HepG2 (cell line): Measurements from ENCODE around the gene RPL27A. TPM values are rescaled to one million over a fixed set of nuclear protein-coding genes. Genes with fewer than 3 reads are reported as not detected.

Experiments used
- ATM ChIP-seq: fragments of 450-650 bp; IDR thresholded peaks from 2 replicates; pipeline ENCODE4 v1.7.1; 2017; ENCODE audit warnings: mild to moderate bottlenecking, borderline replicate concordance
- DR1 ChIP-seq: sonication (generic); formaldehyde crosslinking; IDR thresholded peaks from 2 replicates; pipeline ENCODE4 v1.8.0; 2021; ENCODE audit warnings: mild to moderate bottlenecking, missing genetic modification reagents, inconsistent platforms
- FOXA3 ChIP-seq: IDR thresholded peaks from 2 replicates; pipeline ENCODE4 v1.6.1; 2016; ENCODE audit warnings: missing genetic modification reagents, missing compliant biosample characterization
- HMGXB3 ChIP-seq: sonication (generic); formaldehyde crosslinking; IDR thresholded peaks from 2 replicates; pipeline ENCODE4 v1.4.0; 2020; ENCODE audit warnings: missing genetic modification reagents, borderline replicate concordance
- HNRNPL ChIP-seq: fragments of 200-400 bp; formaldehyde crosslinking; IDR thresholded peaks from 2 replicates; pipeline ENCODE4 v1.6.1; 2017; ENCODE audit warnings: mild to moderate bottlenecking, low read depth, low read length
- JUNB ChIP-seq: sonication (generic); formaldehyde crosslinking; IDR thresholded peaks from 2 replicates; pipeline ENCODE4 v1.8.0; 2022; ENCODE audit warnings: missing genetic modification reagents, mild to moderate bottlenecking, borderline replicate concordance
- KLF15 ChIP-seq: sonication (generic); formaldehyde crosslinking; IDR thresholded peaks from 2 replicates; pipeline ENCODE4 v1.8.1; 2023; ENCODE audit warnings: borderline replicate concordance, mild to moderate bottlenecking, inconsistent platforms, missing genetic modification reagents, mixed read lengths
- MED8 ChIP-seq: sonication (generic); formaldehyde crosslinking; IDR thresholded peaks from 2 replicates; pipeline ENCODE4 v1.8.1; 2023; ENCODE audit warnings: mild to moderate bottlenecking, missing genetic modification reagents; ENCODE audit not compliant: insufficient replicate concordance
- MYNN ChIP-seq: sonication (generic); formaldehyde crosslinking; IDR thresholded peaks from 2 replicates; pipeline ENCODE4 v1.4.0; 2020; ENCODE audit warnings: mild to moderate bottlenecking, low read depth, missing genetic modification reagents
- NR1H2 ChIP-seq: sonication (generic); formaldehyde crosslinking; IDR thresholded peaks from 2 replicates; pipeline ENCODE4 v1.8.1; 2022; ENCODE audit warnings: low read depth, missing genetic modification reagents, borderline replicate concordance
- PCBP1 ChIP-seq: fragments of 200-400 bp; formaldehyde crosslinking; IDR thresholded peaks from 2 replicates; pipeline ENCODE4 v1.6.1; 2017; ENCODE audit warnings: mild to moderate bottlenecking, low read depth, low read length, borderline replicate concordance
- XRCC5 ChIP-seq: fragments of 200-400 bp; formaldehyde crosslinking; optimal IDR thresholded peaks from 2 replicates; pipeline ENCODE3; 2017; ENCODE audit warnings: mild to moderate bottlenecking, low read length
- ZNF383 ChIP-seq: sonication (generic); formaldehyde crosslinking; IDR thresholded peaks from 2 replicates; pipeline ENCODE4 v1.4.0; 2020; ENCODE audit warnings: missing genetic modification reagents, mild to moderate bottlenecking, borderline replicate concordance
- ZNF430 ChIP-seq: sonication (generic); formaldehyde crosslinking; IDR thresholded peaks from 2 replicates; pipeline ENCODE4 v1.9.0; 2021; ENCODE audit warnings: mild to moderate bottlenecking, missing genetic modification reagents
- ZNF501 ChIP-seq: sonication (generic); formaldehyde crosslinking; IDR thresholded peaks from 2 replicates; pipeline ENCODE4 v1.5.1; 2020; ENCODE audit warnings: mild to moderate bottlenecking, moderate library complexity, missing genetic modification reagents
- ZNF550 ChIP-seq: sonication (generic); formaldehyde crosslinking; IDR thresholded peaks from 2 replicates; pipeline ENCODE4 v1.4.0; 2020; ENCODE audit warnings: mild to moderate bottlenecking, missing genetic modification reagents, borderline replicate concordance
- ZNF772 ChIP-seq: sonication (generic); formaldehyde crosslinking; IDR thresholded peaks from 2 replicates; pipeline ENCODE4 v1.5.0; 2020; ENCODE audit warnings: mild to moderate bottlenecking, missing genetic modification reagents
- ZNF776 ChIP-seq: sonication (generic); formaldehyde crosslinking; IDR thresholded peaks from 2 replicates; pipeline ENCODE4 v1.4.0; 2020; ENCODE audit warnings: mild to moderate bottlenecking, missing genetic modification reagents
- ZNF841 ChIP-seq: sonication (generic); formaldehyde crosslinking; IDR thresholded peaks from 2 replicates; pipeline ENCODE4 v1.8.1; 2023; ENCODE audit warnings: missing genetic modification reagents, borderline replicate concordance
- polyA plus RNA-seq, 8 experiments: library from polyadenylated mRNA; depleted of rRNA in 3 of 8; stranded (reverse) in 7 of 8; unstranded in 1 of 8; fragments of >200 nt; fragmentation: Illumina TruSeq in 4 of 8; extraction: Trizol in 4 of 8; gene quantifications; 2 replicates each; pipeline versions ENCODE4 v1.2.1 to v1.2.3, GENCODE V29; 2011 to 2016; ENCODE audit warnings: low read depth in 4 of 8, missing spikeins in 1 of 8, mixed read lengths in 1 of 8; ENCODE audit not compliant: insufficient read depth in 1 of 8
- total RNA-seq, 5 experiments: library from RNA; depleted of rRNA; stranded (reverse); fragments of >200 nt; fragmentation: Illumina TruSeq; extraction: Trizol; gene quantifications; 2 replicates each; pipeline ENCODE4 v1.2.3, GENCODE V29; 2016; ENCODE audit warnings: low read depth in 1 of 5
- TF ChIP-seq, protein P1 (sequence below): sonication (generic); formaldehyde crosslinking; IDR thresholded peaks from 2 replicates; pipeline ENCODE4 v1.5.0; 2020; ENCODE audit warnings: missing genetic modification reagents

Gene RPL27A
- total and polyA plus RNA-seq, 2 of the 13 experiments (the other 11 are each of a cell fraction or from before 2014, with no cell fraction given) = 1,531 to 2,153 TPM

GRCh38 chr11:8717876-8718753, 35.5 kb downstream of the RPL27A start (continued):
- TF ChIP-seq ZNF550 (CRISPR knock-in tag) (no peak), ZNF383 (CRISPR knock-in tag) (no peak), MYNN (CRISPR knock-in tag) (no peak), ZNF776 (no peak), NR1H2 (CRISPR knock-in tag) (no peak), ZNF501 (CRISPR knock-in tag) (no peak; the same call in 1 of the 2 replicates), FOXA3 (CRISPR knock-in tag) (peak; percentile 65; the same call in 1 of the 2 replicates), KLF15 (CRISPR knock-in tag) (no peak), HNRNPL (no peak), DR1 (CRISPR knock-in tag) (no peak), XRCC5 (no peak), JUNB (CRISPR knock-in tag) (peak; percentile 53; the same call in 1 of the 2 replicates), ATM (no peak), ZNF430 (no peak), PCBP1 (no peak), ZNF772 (CRISPR knock-in tag) (0 out of 2 replicates have a peak, but pooled peaks have one; percentile 38), ZNF841 (no peak), HMGXB3 (CRISPR knock-in tag) (0 out of 2 replicates have a peak, but pooled peaks have one; percentile 33), MED8 (CRISPR knock-in tag) (no peak)
- TF ChIP-seq, protein P1, sequence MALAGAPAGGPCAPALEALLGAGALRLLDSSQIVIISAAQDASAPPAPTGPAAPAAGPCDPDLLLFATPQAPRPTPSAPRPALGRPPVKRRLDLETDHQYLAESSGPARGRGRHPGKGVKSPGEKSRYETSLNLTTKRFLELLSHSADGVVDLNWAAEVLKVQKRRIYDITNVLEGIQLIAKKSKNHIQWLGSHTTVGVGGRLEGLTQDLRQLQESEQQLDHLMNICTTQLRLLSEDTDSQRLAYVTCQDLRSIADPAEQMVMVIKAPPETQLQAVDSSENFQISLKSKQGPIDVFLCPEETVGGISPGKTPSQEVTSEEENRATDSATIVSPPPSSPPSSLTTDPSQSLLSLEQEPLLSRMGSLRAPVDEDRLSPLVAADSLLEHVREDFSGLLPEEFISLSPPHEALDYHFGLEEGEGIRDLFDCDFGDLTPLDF = no peak
